ENCODE data around the gene WNT2B.

WNT2B gene

DNA sequence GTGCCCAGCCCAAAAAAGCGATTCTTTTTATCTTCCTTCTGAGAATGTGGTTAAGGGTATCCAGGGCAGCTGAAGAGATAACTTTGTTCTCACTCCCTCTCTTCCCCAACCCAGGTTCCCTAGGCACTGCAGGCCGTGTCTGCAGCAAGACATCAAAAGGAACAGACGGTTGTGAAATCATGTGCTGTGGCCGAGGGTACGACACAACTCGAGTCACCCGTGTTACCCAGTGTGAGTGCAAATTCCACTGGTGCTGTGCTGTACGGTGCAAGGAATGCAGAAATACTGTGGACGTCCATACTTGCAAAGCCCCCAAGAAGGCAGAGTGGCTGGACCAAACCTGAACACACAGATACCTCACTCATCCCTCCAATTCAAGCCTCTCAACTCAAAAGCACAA lies 11.4 kb downstream of the WNT2B start:
- Histone ChIP-seq H3K27ac (ENCODE audit: low read depth, low read length) (no peak overlapping the region), H3K9ac (ENCODE audit: low read length in 5 of 5) (no peak overlapping the region), H3K4me3 (ENCODE audit: low read depth in 1 of 5, low read length in 5 of 5) (no peak overlapping the region), H3K4me1 (ENCODE audit: control insufficient read depth in 5 of 5, insufficient read depth in 5 of 5, low read length in 5 of 5) (no peaks in the 10 kb centered on the region), H3K9me3 (ENCODE audit: control insufficient read depth in 5 of 5, low read length in 5 of 5) (no peaks in the 10 kb centered on the region), H3K36me3 (ENCODE audit: control insufficient read depth in 5 of 5, insufficient read depth in 5 of 5, low read length in 5 of 5) (peaks cover 2 to 18% (median 10%) of the 10 kb centered on the region in 5 donors), H3K27me3 (ENCODE audit: control insufficient read depth in 5 of 5, insufficient read depth in 4 of 5, low read length in 5 of 5) (no peaks in the 10 kb centered on the region)

- Histone ChIP-seq H3K27ac (ENCODE audit: low read depth, low read length) (no peak overlapping the region), H3K27me3 (ENCODE audit: control insufficient read depth in 5 of 5, insufficient read depth in 4 of 5, low read length in 5 of 5) (no peaks in the 10 kb centered on the region), H3K9me3 (ENCODE audit: control insufficient read depth in 5 of 5, low read length in 5 of 5) (no peaks in the 10 kb centered on the region), H3K4me1 (ENCODE audit: control insufficient read depth in 5 of 5, insufficient read depth in 5 of 5, low read length in 5 of 5) (no peaks in the 10 kb centered on the region), H3K36me3 (ENCODE audit: control insufficient read depth in 5 of 5, insufficient read depth in 5 of 5, low read length in 5 of 5) (peaks cover 7 to 31% (median 27%) of the 10 kb centered on the region in 5 donors), H3K9ac (ENCODE audit: low read length in 5 of 5) (no peak overlapping the region), H3K4me3 (ENCODE audit: low read depth in 1 of 5, low read length in 5 of 5) (no peak overlapping the region)
Measured at GRCh38 chr1:112522621-112523020, 13.9 kb downstream of the WNT2B start.

- H3K27ac ChIP-seq (ENCODE audit: low read depth, low read length) = no peak overlapping the region
Measured at GRCh38 chr1:112524251-112524650, 15.5 kb downstream of the WNT2B start.

DNA sequence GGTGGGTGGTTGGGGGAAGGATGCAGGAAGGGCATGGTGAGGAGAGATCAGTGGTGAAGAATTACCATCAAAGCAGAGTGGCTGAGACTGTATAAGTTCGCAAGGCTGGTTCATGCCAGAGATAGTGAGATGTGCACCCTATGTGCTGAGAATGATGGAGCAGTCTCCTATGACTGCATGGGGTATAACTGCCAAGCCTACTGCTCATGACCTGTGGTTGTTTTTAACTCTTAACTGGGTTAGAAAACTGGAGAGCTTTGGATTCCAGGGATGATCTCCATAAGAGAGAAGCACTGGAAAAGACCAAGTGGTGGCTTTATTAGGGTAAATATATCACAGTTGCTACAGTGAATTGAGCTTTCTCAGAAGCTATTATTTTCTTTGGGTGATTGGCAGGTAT lies 16.2 kb downstream of the WNT2B start:
- peaks cover 0 to 6% (median 0%) of the 10 kb centered on the region in 5 donors for H3K4me1 ChIP-seq (ENCODE audit: control insufficient read depth in 5 of 5, insufficient read depth in 5 of 5, low read length in 5 of 5)
- H3K27me3 ChIP-seq (ENCODE audit: control insufficient read depth in 5 of 5, insufficient read depth in 4 of 5, low read length in 5 of 5) = no peaks in the 10 kb centered on the region
- no peak overlapping the region for H3K4me3 ChIP-seq (ENCODE audit: low read depth in 1 of 5, low read length in 5 of 5)
- no peak overlapping the region for H3K27ac ChIP-seq (ENCODE audit: low read depth, low read length)
- H3K9ac ChIP-seq (ENCODE audit: low read length in 5 of 5) = no peak overlapping the region
- H3K36me3 ChIP-seq (ENCODE audit: control insufficient read depth in 5 of 5, insufficient read depth in 5 of 5, low read length in 5 of 5) = peaks cover 13 to 38% (median 33%) of the 10 kb centered on the region in 5 donors
- no peaks in the 10 kb centered on the region for H3K9me3 ChIP-seq (ENCODE audit: control insufficient read depth in 5 of 5, low read length in 5 of 5)

More at GRCh38 chr1:112524251-112524650, 15.5 kb downstream of the WNT2B start:
- peaks cover 0 to 3% (median 0%) of the 10 kb centered on the region in 5 donors for H3K4me1 ChIP-seq (ENCODE audit: control insufficient read depth in 5 of 5, insufficient read depth in 5 of 5, low read length in 5 of 5)
- H3K36me3 ChIP-seq (ENCODE audit: control insufficient read depth in 5 of 5, insufficient read depth in 5 of 5, low read length in 5 of 5) = peaks cover 13 to 38% (median 33%) of the 10 kb centered on the region in 5 donors
- H3K9ac ChIP-seq (ENCODE audit: low read length in 5 of 5) = no peak overlapping the region
- no peaks in the 10 kb centered on the region for H3K27me3 ChIP-seq (ENCODE audit: control insufficient read depth in 5 of 5, insufficient read depth in 4 of 5, low read length in 5 of 5)
- no peak overlapping the region for H3K4me3 ChIP-seq (ENCODE audit: low read depth in 1 of 5, low read length in 5 of 5)
- H3K9me3 ChIP-seq (ENCODE audit: control insufficient read depth in 5 of 5, low read length in 5 of 5) = no peaks in the 10 kb centered on the region

DNA sequence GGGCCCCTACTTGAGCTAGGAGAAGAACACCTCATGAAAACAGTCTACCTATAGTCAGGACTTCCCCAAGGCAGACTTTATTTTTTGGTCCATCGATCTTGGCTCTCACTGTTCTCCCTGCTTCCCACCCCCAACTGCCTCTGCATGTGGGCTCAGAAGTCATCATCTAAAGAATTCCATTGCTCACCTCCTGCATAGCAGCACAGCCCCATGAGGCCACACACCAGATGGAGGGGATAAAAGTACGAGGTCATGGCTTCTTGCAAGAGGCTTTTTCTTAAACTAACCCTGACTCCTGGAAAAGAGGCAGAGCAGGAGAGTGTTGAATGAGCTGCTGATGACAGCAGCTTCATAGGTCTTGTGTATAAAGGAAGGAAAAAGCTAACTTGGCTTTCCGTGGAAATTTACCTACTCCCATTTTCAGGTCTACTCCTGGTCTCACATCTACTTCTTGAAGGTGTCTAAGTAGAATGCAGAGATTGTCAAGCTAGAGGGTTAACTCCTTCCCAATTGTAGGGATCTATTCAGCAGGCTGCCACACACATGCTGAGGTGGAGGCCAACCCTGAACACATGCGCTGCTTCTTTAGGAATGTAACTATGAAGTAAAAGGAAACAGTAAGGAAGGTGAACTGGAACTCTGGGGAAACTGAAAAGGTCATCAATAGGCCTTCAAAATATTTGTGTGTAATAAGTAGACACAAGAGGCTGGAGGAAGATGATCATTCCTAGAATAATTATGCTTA lies 18.7 kb downstream of the WNT2B start:
- H3K27ac ChIP-seq (ENCODE audit: low read depth, low read length) = no peak overlapping the region
- no peaks in the 10 kb centered on the region for H3K27me3 ChIP-seq (ENCODE audit: control insufficient read depth in 5 of 5, insufficient read depth in 4 of 5, low read length in 5 of 5)
- peaks cover 0 to 6% (median 0%) of the 10 kb centered on the region in 5 donors for H3K4me1 ChIP-seq (ENCODE audit: control insufficient read depth in 5 of 5, insufficient read depth in 5 of 5, low read length in 5 of 5)
- H3K36me3 ChIP-seq (ENCODE audit: control insufficient read depth in 5 of 5, insufficient read depth in 5 of 5, low read length in 5 of 5) = peaks cover 16 to 34% (median 30%) of the 10 kb centered on the region in 5 donors
- no peaks in the 10 kb centered on the region for H3K9me3 ChIP-seq (ENCODE audit: control insufficient read depth in 5 of 5, low read length in 5 of 5)
- H3K4me3 ChIP-seq (ENCODE audit: low read depth in 1 of 5, low read length in 5 of 5) = no peak overlapping the region
- no peak overlapping the region for H3K9ac ChIP-seq (ENCODE audit: low read length in 5 of 5)

- Histone ChIP-seq H3K27me3 (ENCODE audit: control insufficient read depth in 5 of 5, insufficient read depth in 4 of 5, low read length in 5 of 5) (no peaks in the 10 kb centered on the region), H3K36me3 (ENCODE audit: control insufficient read depth in 5 of 5, insufficient read depth in 5 of 5, low read length in 5 of 5) (peaks cover 16 to 34% (median 32%) of the 10 kb centered on the region in 5 donors), H3K4me1 (ENCODE audit: control insufficient read depth in 5 of 5, insufficient read depth in 5 of 5, low read length in 5 of 5) (peaks cover 0 to 6% (median 0%) of the 10 kb centered on the region in 5 donors), H3K9me3 (ENCODE audit: control insufficient read depth in 5 of 5, low read length in 5 of 5) (no peaks in the 10 kb centered on the region), H3K9ac (ENCODE audit: low read length in 5 of 5) (no peak overlapping the region), H3K4me3 (ENCODE audit: low read depth in 1 of 5, low read length in 5 of 5) (no peak overlapping the region), H3K27ac (ENCODE audit: low read depth, low read length) (no peak overlapping the region)
Measured at GRCh38 chr1:112528076-112528475, 19.3 kb downstream of the WNT2B start.

DNA sequence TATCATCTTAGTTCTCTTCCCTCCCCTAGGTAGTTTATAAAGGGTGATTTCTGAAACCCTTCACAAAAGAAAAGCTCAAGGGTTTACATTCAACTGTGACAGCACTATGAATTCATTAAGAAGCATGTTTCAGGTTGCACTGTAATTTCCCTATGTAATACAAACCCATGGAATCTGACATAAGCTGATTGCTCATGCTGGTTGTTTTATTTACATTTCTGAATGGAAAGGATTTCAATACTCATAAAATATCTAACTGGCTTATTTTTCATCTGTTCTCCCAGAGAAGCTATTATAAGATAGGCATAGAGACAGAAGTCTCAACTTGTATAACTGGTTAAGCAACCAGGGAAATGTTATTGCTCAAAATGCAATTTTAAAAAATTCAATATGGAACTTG lies 20.5 kb downstream of the WNT2B start:
- peaks cover 0 to 6% (median 0%) of the 10 kb centered on the region in 5 donors for H3K4me1 ChIP-seq (ENCODE audit: control insufficient read depth in 5 of 5, insufficient read depth in 5 of 5, low read length in 5 of 5)
- H3K9me3 ChIP-seq (ENCODE audit: control insufficient read depth in 5 of 5, low read length in 5 of 5) = no peaks in the 10 kb centered on the region

DNA sequence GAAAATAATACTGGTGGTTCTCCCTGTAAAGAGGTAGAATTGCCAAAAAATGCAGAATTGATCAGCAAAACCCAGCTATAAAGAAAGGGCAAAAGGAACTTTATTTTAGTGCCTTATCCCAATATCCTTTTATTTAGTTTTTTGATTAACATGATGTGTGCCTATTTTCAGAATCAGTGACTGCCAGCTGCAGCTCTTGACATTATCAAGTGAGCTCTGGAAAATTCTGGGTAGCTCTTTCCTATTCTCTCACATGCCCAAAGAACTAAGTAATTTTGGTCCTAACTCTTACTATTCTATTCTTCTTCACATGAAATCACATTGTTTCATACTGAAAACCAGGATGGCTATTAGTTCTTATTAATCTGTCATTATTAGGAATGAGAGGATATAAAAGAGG lies 22.1 kb downstream of the WNT2B start:
- H3K9me3 ChIP-seq (ENCODE audit: control insufficient read depth in 5 of 5, low read length in 5 of 5) = no peaks in the 10 kb centered on the region
- H3K9ac ChIP-seq (ENCODE audit: low read length in 5 of 5) = no peak overlapping the region
- no peak overlapping the region for H3K4me3 ChIP-seq (ENCODE audit: low read depth in 1 of 5, low read length in 5 of 5)
- H3K27ac ChIP-seq (ENCODE audit: low read depth, low read length) = no peak overlapping the region
- peaks cover 0 to 6% (median 0%) of the 10 kb centered on the region in 5 donors for H3K4me1 ChIP-seq (ENCODE audit: control insufficient read depth in 5 of 5, insufficient read depth in 5 of 5, low read length in 5 of 5)
- no peaks in the 10 kb centered on the region for H3K27me3 ChIP-seq (ENCODE audit: control insufficient read depth in 5 of 5, insufficient read depth in 4 of 5, low read length in 5 of 5)
- H3K36me3 ChIP-seq (ENCODE audit: control insufficient read depth in 5 of 5, insufficient read depth in 5 of 5, low read length in 5 of 5) = peaks cover 8 to 18% (median 16%) of the 10 kb centered on the region in 5 donors

More for the DNA sequence above, 20.5 kb downstream of the WNT2B start:
- H3K36me3 ChIP-seq (ENCODE audit: control insufficient read depth in 5 of 5, insufficient read depth in 5 of 5, low read length in 5 of 5) = peaks cover 14 to 32% (median 30%) of the 10 kb centered on the region in 5 donors
- H3K27me3 ChIP-seq (ENCODE audit: control insufficient read depth in 5 of 5, insufficient read depth in 4 of 5, low read length in 5 of 5) = no peaks in the 10 kb centered on the region
- no peak overlapping the region for H3K4me3 ChIP-seq (ENCODE audit: low read depth in 1 of 5, low read length in 5 of 5)
- H3K27ac ChIP-seq (ENCODE audit: low read depth, low read length) = no peak overlapping the region
- no peak overlapping the region for H3K9ac ChIP-seq (ENCODE audit: low read length in 5 of 5)

DNA sequence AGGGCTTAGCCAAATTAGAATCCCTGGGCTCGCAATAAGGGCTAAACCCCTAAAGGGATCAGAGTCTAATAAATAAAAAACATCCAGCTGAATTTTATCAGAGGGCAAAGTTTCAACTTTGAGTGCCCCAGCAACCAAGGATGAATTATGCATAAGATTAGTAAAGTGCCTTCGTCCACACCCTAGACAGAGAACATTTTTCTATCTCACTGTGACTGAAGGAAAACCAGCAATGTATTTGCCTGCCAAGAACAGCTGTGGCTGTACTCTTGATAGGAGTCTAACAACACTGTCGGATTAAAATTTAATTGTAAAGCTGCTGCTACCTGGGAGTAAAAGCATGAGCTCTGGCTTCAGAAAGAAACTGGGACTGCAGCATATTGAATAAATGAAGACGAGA lies 23.3 kb downstream of the WNT2B start:
- H3K4me1 ChIP-seq (ENCODE audit: control insufficient read depth in 5 of 5, insufficient read depth in 5 of 5, low read length in 5 of 5) = peaks cover 0 to 12% (median 4%) of the 10 kb centered on the region in 5 donors
- H3K4me3 ChIP-seq (ENCODE audit: low read depth in 1 of 5, low read length in 5 of 5) = no peak overlapping the region

GRCh38 chr1:112533029-112533428 lies 24.3 kb downstream of the WNT2B start:
- Histone ChIP-seq H3K4me1 (ENCODE audit: control insufficient read depth in 5 of 5, insufficient read depth in 5 of 5, low read length in 5 of 5) (peaks cover 0 to 22% (median 11%) of the 10 kb centered on the region in 5 donors), H3K27ac (ENCODE audit: low read depth, low read length) (no peak overlapping the region), H3K4me3 (ENCODE audit: low read depth in 1 of 5, low read length in 5 of 5) (no peak overlapping the region), H3K36me3 (ENCODE audit: control insufficient read depth in 5 of 5, insufficient read depth in 5 of 5, low read length in 5 of 5) (peaks cover under 1 to 7% (median 3%) of the 10 kb centered on the region in 5 donors), H3K9me3 (ENCODE audit: control insufficient read depth in 5 of 5, low read length in 5 of 5) (no peaks in the 10 kb centered on the region), H3K27me3 (ENCODE audit: control insufficient read depth in 5 of 5, insufficient read depth in 4 of 5, low read length in 5 of 5) (no peaks in the 10 kb centered on the region), H3K9ac (ENCODE audit: low read length in 5 of 5) (no peak overlapping the region)

More for the DNA sequence above, 23.3 kb downstream of the WNT2B start:
- peaks cover 8 to 13% (median 9%) of the 10 kb centered on the region in 5 donors for H3K36me3 ChIP-seq (ENCODE audit: control insufficient read depth in 5 of 5, insufficient read depth in 5 of 5, low read length in 5 of 5)
- no peak overlapping the region for H3K27ac ChIP-seq (ENCODE audit: low read depth, low read length)
- no peak overlapping the region for H3K9ac ChIP-seq (ENCODE audit: low read length in 5 of 5)
- H3K9me3 ChIP-seq (ENCODE audit: control insufficient read depth in 5 of 5, low read length in 5 of 5) = no peaks in the 10 kb centered on the region
- H3K27me3 ChIP-seq (ENCODE audit: control insufficient read depth in 5 of 5, insufficient read depth in 4 of 5, low read length in 5 of 5) = no peaks in the 10 kb centered on the region
